K562 (cell line): Measurements from ENCODE around the gene TSPAN15. TPM values are rescaled to one million over a fixed set of nuclear protein-coding genes. Genes with fewer than 3 reads are reported as not detected.

ENCODE experiments used
- ATAC-seq: fragments of 200-7000 bp; cut with Tn5 transposase; 3 replicates; pipeline ENCODE4 v1.9.1; 2020; ENCODE audit warnings: moderate library complexity
- BruUV-seq: library from RNA; stranded (reverse); fragments of 400-500 nt; replicated peaks from 2 replicates; lab custom pipeline; 2021; lab: Mats Ljungman, UMichigan
- CTCF ChIA-PET: fragments of 300-600 bp; formaldehyde crosslinking; extraction: SDS; loops from one replicate; lab custom pipeline; 2021; ENCODE audit warnings: low intra/inter-chr PET ratio; lab: Yijun Ruan, JAX
- POLR2A ChIA-PET: fragments of 300-600, 350-650 bp; sonication (Branson Sonifier 250); formaldehyde crosslinking; extraction: SDS; loops from one replicate; lab custom pipeline; 2021; ENCODE audit warnings: antibody characterized with exemption, inconsistent platforms; lab: Yijun Ruan, JAX
- DNase-seq, 4 experiments: peaks; one replicate each; pipeline versions ENCODE4 v3.0.0 to v3.0.0-alpha.2; 2011 to 2018; ENCODE audit warnings: low spot score in 3 of 4, mixed read lengths in 3 of 4; ENCODE audit errors: extremely low read depth in 1 of 4
- FAIRE-seq: peaks from 2 replicates; lab custom pipeline; 2011; peaks lifted over from hg19 to GRCh38; lab: Jason Lieb, UNC
- H2AFZ ChIP-seq: 2 replicates; pipeline ENCODE4 v1.6.0; 2011; ENCODE audit warnings: low read depth, low read length, control low read depth, inconsistent platforms
- H3K27ac ChIP-seq: fragments of 200-600 bp; 3 replicates; pipeline ENCODE4 v1.8.0; 2011; ENCODE audit warnings: low read depth, mild to moderate bottlenecking, control low read depth, inconsistent platforms, low read length, moderate library complexity, mixed read lengths; ENCODE audit errors: extremely low read depth
- H3K27me3 ChIP-seq, 2 experiments: fragments of 300-600 bp in 1 of 2; 2 replicates in 1 of 2; 3 replicates in 1 of 2; pipeline versions ENCODE4 v1.6.0 to v1.8.0; 2011; ENCODE audit warnings: inconsistent platforms in 2 of 2, low read length in 2 of 2, mild to moderate bottlenecking in 1 of 2, mixed read lengths in 1 of 2, moderate library complexity in 1 of 2; ENCODE audit not compliant: control insufficient read depth in 2 of 2, insufficient read depth in 2 of 2
- H3K36me3 ChIP-seq: fragments of 300-600 bp; 3 replicates; pipeline ENCODE4 v1.8.0; 2011; ENCODE audit warnings: mild to moderate bottlenecking, low read length, inconsistent platforms; ENCODE audit not compliant: control insufficient read depth, insufficient read depth
- H3K4me1 ChIP-seq, 2 experiments: fragments of 200-600 bp in 1 of 2; replicated peaks in 1 of 2; 2 replicates in 1 of 2; 3 replicates in 1 of 2; pipeline versions ENCODE4 v1.5.1 to v1.8.0; 2011; ENCODE audit warnings: inconsistent platforms in 2 of 2, low read length in 2 of 2, mild to moderate bottlenecking in 1 of 2, mixed read lengths in 1 of 2, moderate library complexity in 1 of 2; ENCODE audit not compliant: control insufficient read depth in 2 of 2, insufficient read depth in 2 of 2
- H3K4me2 ChIP-seq: 2 replicates; pipeline ENCODE4 v1.6.1; 2011; ENCODE audit warnings: low read length, control low read depth, inconsistent platforms, mixed read lengths; ENCODE audit not compliant: insufficient read depth
- H3K4me3 ChIP-seq: fragments of 200-600 bp; sonication (generic), shearing (Covaris generic); 2 replicates; pipeline ENCODE4 v1.5.1; 2016; ENCODE audit warnings: control low read depth, inconsistent platforms
- H3K79me2 ChIP-seq: fragments of 200-600 bp; 3 replicates; pipeline ENCODE4 v1.8.0; 2011; ENCODE audit warnings: low read length, inconsistent platforms; ENCODE audit not compliant: control insufficient read depth, insufficient read depth
- H3K9ac ChIP-seq, 2 experiments: 2 replicates each; pipeline versions ENCODE4 v1.6.0 to v1.6.1; 2011; ENCODE audit warnings: low read depth in 2 of 2, low read length in 2 of 2, control low read depth in 1 of 2, inconsistent platforms in 1 of 2, mild to moderate bottlenecking in 1 of 2, mixed read lengths in 1 of 2; ENCODE audit not compliant: insufficient read depth in 1 of 2
- H3K9me1 ChIP-seq: one replicate; pipeline ENCODE4 v1.6.0; 2011; ENCODE audit warnings: inconsistent platforms, mild to moderate bottlenecking, low read length, moderate library complexity; ENCODE audit not compliant: control insufficient read depth, insufficient read depth
- H3K9me3 ChIP-seq: replicated peaks from 2 replicates; pipeline ENCODE4 v1.5.1; 2011; ENCODE audit warnings: low read depth, low read length, inconsistent platforms; ENCODE audit not compliant: control insufficient read depth, insufficient read depth
- H4K20me1 ChIP-seq: replicated peaks from 2 replicates; pipeline ENCODE4 v1.6.1; 2011; ENCODE audit warnings: low read length, inconsistent platforms, mixed read lengths; ENCODE audit not compliant: control insufficient read depth, insufficient read depth
- DDX20 ChIP-seq: fragments of 450-650 bp; IDR thresholded peaks from 2 replicates; pipeline ENCODE4 v1.6.1; 2016; ENCODE audit warnings: missing genetic modification characterization, low read depth, mild to moderate bottlenecking, missing compliant biosample characterization, moderate library complexity
- DNMT1 ChIP-seq: fragments of 450-650 bp; IDR thresholded peaks from 2 replicates; pipeline ENCODE4 v1.6.1; 2016; ENCODE audit warnings: antibody characterized with exemption, mild to moderate bottlenecking
- ERF ChIP-seq: fragments of 450-650 bp; formaldehyde crosslinking; IDR thresholded peaks from 2 replicates; pipeline ENCODE4 v1.4.0; 2020; ENCODE audit warnings: mild to moderate bottlenecking, mixed read lengths
- GATAD2A ChIP-seq: fragments of 450-650 bp; IDR thresholded peaks from 2 replicates; pipeline ENCODE4 v1.6.1; 2017
- KDM2B ChIP-seq: fragments of 250-450 bp; sonication (Bioruptor Pico); IDR thresholded peaks from 2 replicates; pipeline ENCODE4 v1.8.0; 2021; ENCODE audit warnings: mild to moderate bottlenecking, moderate library complexity
- MAZ ChIP-seq, 2 experiments: fragments of 450-650 bp in 1 of 2; sonication (generic) in 1 of 2; formaldehyde crosslinking; IDR thresholded peaks in 1 of 2; conservative IDR thresholded peaks in 1 of 2; 2 replicates each; pipeline versions ENCODE4 v1.4.0 to v1.5.0; 2020; ENCODE audit warnings: mild to moderate bottlenecking in 1 of 2, missing genetic modification reagents in 1 of 2
- MCM3 ChIP-seq: fragments of 450-650 bp; IDR thresholded peaks from 2 replicates; pipeline ENCODE4 v1.6.1; 2016
- PYGO2 ChIP-seq: fragments of 450-650 bp; IDR thresholded peaks from 2 replicates; pipeline ENCODE4 v1.6.1; 2016; ENCODE audit warnings: mild to moderate bottlenecking, missing genetic modification characterization, moderate library complexity, missing compliant biosample characterization
- SAFB ChIP-seq: fragments of 200-400 bp; formaldehyde crosslinking; IDR thresholded peaks from 2 replicates; pipeline ENCODE4 v1.6.1; 2017; ENCODE audit warnings: low read depth, low read length, borderline replicate concordance
- TCFL5 ChIP-seq: fragments of 250-450 bp; sonication (Bioruptor Pico); conservative IDR thresholded peaks from 2 replicates; pipeline ENCODE4 v1.6.1; 2021; ENCODE audit warnings: mild to moderate bottlenecking, moderate library complexity, matching md5 sums
- THRAP3 ChIP-seq: fragments of 450-650 bp; IDR thresholded peaks from 2 replicates; pipeline ENCODE4 v1.6.1; 2016; ENCODE audit warnings: mild to moderate bottlenecking, inconsistent platforms, borderline replicate concordance
- ZBTB17 ChIP-seq: fragments of 450-650 bp; formaldehyde crosslinking; IDR thresholded peaks from 2 replicates; pipeline ENCODE4 v1.4.0; 2020; ENCODE audit warnings: mild to moderate bottlenecking
- ZNF121 ChIP-seq: sonication (generic); formaldehyde crosslinking; conservative IDR thresholded peaks from 2 replicates; pipeline ENCODE4 v1.8.0; 2022; ENCODE audit warnings: missing genetic modification reagents
- ZNF239 ChIP-seq: fragments of 250-450 bp; sonication (Bioruptor Pico); IDR thresholded peaks from 2 replicates; pipeline ENCODE4 v1.4.0; 2020; ENCODE audit warnings: mild to moderate bottlenecking
- ZNF57 ChIP-seq: fragments of 450-650 bp; formaldehyde crosslinking; IDR thresholded peaks from 2 replicates; pipeline ENCODE4 v1.4.0; 2020; ENCODE audit warnings: mild to moderate bottlenecking, moderate library complexity
- ZNF583 ChIP-seq: fragments of 250-450 bp; sonication (Bioruptor Pico); IDR thresholded peaks from 2 replicates; pipeline ENCODE4 v1.4.0; 2020
- ZNF695 ChIP-seq: fragments of 450-650 bp; formaldehyde crosslinking; IDR thresholded peaks from 2 replicates; pipeline ENCODE4 v1.4.0; 2020; ENCODE audit warnings: mild to moderate bottlenecking, moderate library complexity
- WGBS: fragments of 100-300 bp; shearing (Covaris generic); methylation state at CpG from one replicate; pipeline ENCODE4 v1.1.6; 2016; ENCODE audit warnings: low coverage, mixed read lengths; ENCODE audit not compliant: insufficient coverage; ENCODE audit errors: missing lambda C conversion rate; 5-methylcytosine and 5-hydroxymethylcytosine counted together
- in situ Hi-C: fragments of 300-500 bp; cut with MboI; formaldehyde crosslinking; loops from 4 replicates; pipeline ENCODE4 v1.15.0; 2018; ENCODE audit warnings: inconsistent platforms, mixed read lengths
- intact Hi-C: fragments of 100-400 bp; cut with micrococcal nuclease; formaldehyde crosslinking; loops from 2 replicates; pipeline ENCODE4 v1.14.2; 2022
- polyA plus RNA-seq, 8 experiments: library from polyadenylated mRNA; depleted of rRNA in 4 of 8; stranded (reverse) in 5 of 8; unstranded in 3 of 8; fragments of >200 nt; fragmentation: Nextera tagmentation in 2 of 8; fragmentation: Illumina TruSeq in 1 of 8; extraction: Ambion mirVana in 2 of 8; extraction: Trizol in 1 of 8; gene quantifications; 2 replicates each; pipeline versions ENCODE4 v1.2.1 to v1.2.3, GENCODE V29; 2011 to 2014; ENCODE audit warnings: inconsistent platforms in 1 of 8, missing spikeins in 1 of 8
- total RNA-seq, 7 experiments: library from RNA; depleted of rRNA in 6 of 7; stranded (reverse); fragments of >200 nt in 6 of 7; fragmentation: Illumina TruSeq in 2 of 7; extraction: Trizol in 2 of 7; gene quantifications; 2 replicates each; pipeline versions ENCODE4 v1.2.1 to v1.2.3, GENCODE V29; 2011 to 2021; ENCODE audit warnings: low replicate concordance in 1 of 7
- TF ChIP-seq, protein P1 (sequence below), 2 experiments: fragments of 250-450 bp in 1 of 2; fragments of 450-650 bp in 1 of 2; sonication (Bioruptor Pico) in 1 of 2; IDR thresholded peaks; 2 replicates each; pipeline versions ENCODE4 v1.6.1 to v1.8.0; 2016 to 2021; ENCODE audit warnings: mild to moderate bottlenecking in 2 of 2, moderate library complexity in 2 of 2, missing compliant biosample characterization in 1 of 2, missing genetic modification characterization in 1 of 2
- TF ChIP-seq, protein P2 (sequence below): fragments of 250-450 bp; sonication (Bioruptor Pico); IDR thresholded peaks from 2 replicates; pipeline ENCODE4 v1.5.0; 2021; ENCODE audit warnings: mild to moderate bottlenecking, borderline replicate concordance
- TF ChIP-seq, protein P3 (sequence below): fragments of 450-650 bp; formaldehyde crosslinking; IDR thresholded peaks from 2 replicates; pipeline ENCODE4 v1.4.0; 2020; ENCODE audit warnings: mild to moderate bottlenecking, moderate library complexity

Gene TSPAN15
- total and polyA plus RNA-seq, 9 of the 15 experiments (the other 6 are each of a cell fraction or from before 2014, with no cell fraction given) = 0.33 to 1.0 (median 0.45) TPM; not detected in 2

DNA sequence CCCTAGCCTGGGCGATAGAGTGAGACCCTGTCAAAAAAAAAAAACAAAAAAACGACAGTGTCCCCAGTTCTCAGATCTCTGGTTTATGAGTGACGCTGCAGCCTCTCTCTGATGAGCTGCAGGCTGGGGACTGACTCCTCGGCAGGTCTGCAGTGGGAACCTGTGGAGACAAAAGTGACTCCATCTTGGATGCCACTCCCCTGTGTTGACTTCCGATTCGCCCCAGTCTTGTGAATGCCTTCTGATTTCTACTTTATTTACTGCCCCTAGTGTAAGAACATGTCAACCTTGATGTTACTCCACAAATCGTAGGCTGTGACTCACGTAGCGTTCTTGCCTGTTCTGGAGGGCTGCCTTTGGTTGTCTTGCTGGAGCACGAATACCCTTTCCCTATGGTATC is 40.8 kb upstream of the TSPAN15 start:
- DNase-seq = no peak
- Histone ChIP-seq H4K20me1 (no peaks in the 10 kb centered on the region), H2AFZ (no peak overlapping the region), H3K36me3 (peaks cover under 1% of the 10 kb centered on the region; the same call in 1 of the 3 replicates), H3K27ac (no peak overlapping the region), H3K79me2 (no peaks in the 10 kb centered on the region), H3K27me3 (peaks cover 6 to 18% of the 10 kb centered on the region in 2 experiments; a peak in 4 of 5 replicates), H3K4me1 (peaks cover 24 to 27% of the 10 kb centered on the region in 2 experiments), H3K9me1 (no peaks in the 10 kb centered on the region), H3K9me3 (no peaks in the 10 kb centered on the region), H3K4me3 (no peak overlapping the region), H3K4me2 (no peak overlapping the region), H3K9ac (no peak overlapping the region)
- no TSS peak for BruUV-seq
- 42% methylated on average over 10 of the region's 10 CpGs for WGBS
- intact Hi-C loops = loop anchor here (5.0 kb wide), 3 partner anchors 318 to 423 kb away; partner anchors contain the start of gene KIFBP
- peak; percentile 57 for FAIRE-seq
- CTCF ChIA-PET = no interaction called here
- ATAC-seq = no peak
- in situ Hi-C loops = loop anchor here (5.0 kb wide), 1 partner anchor 393 kb away; no protein-coding TSS in a partner anchor
- POLR2A ChIA-PET = interaction anchor here (0.8 to 1.1 kb wide), 2 partner anchors 181 to 225 kb away, joined by 3 read pairs; no protein-coding TSS in a partner anchor
- TF ChIP-seq DNMT1 (no peak), ZNF239 (CRISPR knock-in tag) (peak; percentile 76), MAZ (CRISPR knock-in tag; conservative IDR thresholded peaks at IDR 0.05 in 1 of 2, IDR thresholded peaks at IDR 0.05 in 1 of 2) (0 out of 4 replicates have a peak, but pooled peaks of 1 of the 2 experiments have one; percentile 49), THRAP3 (no peak), DDX20 (tag) (peak; percentile 89), PYGO2 (tag) (peak; percentile 89), ZNF57 (CRISPR knock-in tag) (0 out of 2 replicates have a peak, but pooled peaks have one; percentile 41), SAFB (no peak), MCM3 (no peak), TCFL5 (peak; percentile 74; the same call in 1 of the 2 replicates), ZNF695 (CRISPR knock-in tag) (no peak), ZNF583 (peak; percentile 95), ZNF121 (CRISPR knock-in tag) (peak; percentile 53), KDM2B (CRISPR knock-in tag) (peak; percentile 46; the same call in 1 of the 2 replicates), GATAD2A (no peak), ZBTB17 (peak; percentile 76; the same call in 1 of the 2 replicates), ERF (CRISPR knock-in tag) (peak; percentile 78; the same call in 1 of the 2 replicates)
- TF ChIP-seq, protein P1, sequence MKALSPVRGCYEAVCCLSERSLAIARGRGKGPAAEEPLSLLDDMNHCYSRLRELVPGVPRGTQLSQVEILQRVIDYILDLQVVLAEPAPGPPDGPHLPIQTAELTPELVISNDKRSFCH (CRISPR knock-in tag; IDR thresholded peaks at IDR 0.05) = no peak
- TF ChIP-seq, protein P1 (tag; IDR thresholded peaks at IDR 0.05) = peak; percentile 78
- TF ChIP-seq, protein P2, sequence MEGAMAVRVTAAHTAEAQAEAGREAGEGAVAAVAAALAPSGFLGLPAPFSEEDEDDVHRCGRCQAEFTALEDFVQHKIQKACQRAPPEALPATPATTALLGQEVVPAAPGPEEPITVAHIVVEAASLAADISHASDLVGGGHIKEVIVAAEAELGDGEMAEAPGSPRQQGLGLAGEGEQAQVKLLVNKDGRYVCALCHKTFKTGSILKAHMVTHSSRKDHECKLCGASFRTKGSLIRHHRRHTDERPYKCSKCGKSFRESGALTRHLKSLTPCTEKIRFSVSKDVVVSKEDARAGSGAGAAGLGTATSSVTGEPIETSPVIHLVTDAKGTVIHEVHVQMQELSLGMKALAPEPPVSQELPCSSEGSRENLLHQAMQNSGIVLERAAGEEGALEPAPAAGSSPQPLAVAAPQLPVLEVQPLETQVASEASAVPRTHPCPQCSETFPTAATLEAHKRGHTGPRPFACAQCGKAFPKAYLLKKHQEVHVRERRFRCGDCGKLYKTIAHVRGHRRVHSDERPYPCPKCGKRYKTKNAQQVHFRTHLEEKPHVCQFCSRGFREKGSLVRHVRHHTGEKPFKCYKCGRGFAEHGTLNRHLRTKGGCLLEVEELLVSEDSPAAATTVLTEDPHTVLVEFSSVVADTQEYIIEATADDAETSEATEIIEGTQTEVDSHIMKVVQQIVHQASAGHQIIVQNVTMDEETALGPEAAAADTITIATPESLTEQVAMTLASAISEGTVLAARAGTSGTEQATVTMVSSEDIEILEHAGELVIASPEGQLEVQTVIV (CRISPR knock-in tag) = peak; percentile 55; the same call in 1 of the 2 replicates
- TF ChIP-seq, protein P3, sequence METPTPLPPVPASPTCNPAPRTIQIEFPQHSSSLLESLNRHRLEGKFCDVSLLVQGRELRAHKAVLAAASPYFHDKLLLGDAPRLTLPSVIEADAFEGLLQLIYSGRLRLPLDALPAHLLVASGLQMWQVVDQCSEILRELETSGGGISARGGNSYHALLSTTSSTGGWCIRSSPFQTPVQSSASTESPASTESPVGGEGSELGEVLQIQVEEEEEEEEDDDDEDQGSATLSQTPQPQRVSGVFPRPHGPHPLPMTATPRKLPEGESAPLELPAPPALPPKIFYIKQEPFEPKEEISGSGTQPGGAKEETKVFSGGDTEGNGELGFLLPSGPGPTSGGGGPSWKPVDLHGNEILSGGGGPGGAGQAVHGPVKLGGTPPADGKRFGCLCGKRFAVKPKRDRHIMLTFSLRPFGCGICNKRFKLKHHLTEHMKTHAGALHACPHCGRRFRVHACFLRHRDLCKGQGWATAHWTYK = peak; percentile 71; the same call in 1 of the 2 replicates
